OCI-LY7 (cell line): Measurements from ENCODE around the gene HIVEP2. TPM values are rescaled to one million over a fixed set of nuclear protein-coding genes. Genes with fewer than 3 reads are reported as not detected.

ENCODE experiments used
- Bru-seq: library from RNA; stranded (reverse); fragments of 400-500 nt; gene quantifications from one replicate; lab custom pipeline; 2021; lab: Mats Ljungman, UMichigan
- BruChase-seq, 2 experiments: library from RNA; stranded (reverse); fragments of 400-500 nt; gene quantifications; one replicate each; lab custom pipeline; 2021; lab: Mats Ljungman, UMichigan
- BruUV-seq: library from RNA; stranded (reverse); fragments of 400-500 nt; replicated peaks from 2 replicates; lab custom pipeline; 2021; lab: Mats Ljungman, UMichigan
- CTCF ChIA-PET: fragments of 300-600 bp; sonication (Branson Sonifier 250); formaldehyde crosslinking; loops from one replicate; lab custom pipeline; 2022; ENCODE audit warnings: antibody characterized with exemption; ENCODE audit not compliant: unreplicated experiment; lab: Charles Lee
- POLR2A ChIA-PET: fragments of 300-600 bp; sonication (Branson Sonifier 250); formaldehyde crosslinking; loops from one replicate; lab custom pipeline; 2022; ENCODE audit warnings: antibody characterized with exemption; lab: Charles Lee
- DNase-seq: peaks from one replicate; pipeline ENCODE4 v3.0.0-alpha.2; 2015; ENCODE audit warnings: low spot score
- H2AFZ ChIP-seq: fragments of 200-600 bp; sonication (generic), shearing (Covaris generic); 2 replicates; pipeline ENCODE4 v1.6.1; 2014; ENCODE audit warnings: mild to moderate bottlenecking, antibody characterized with exemption, low read length, moderate library complexity
- H3K27ac ChIP-seq: fragments of 200-600 bp; sonication (generic); 2 replicates; pipeline ENCODE4 v1.5.1; 2014; ENCODE audit warnings: mixed run types, low read depth, mild to moderate bottlenecking, moderate library complexity, low read length, inconsistent platforms; ENCODE audit not compliant: poor library complexity, severe bottlenecking
- H3K36me3 ChIP-seq: fragments of 200-600 bp; sonication (generic); 2 replicates; pipeline ENCODE4 v1.6.1; 2014; ENCODE audit warnings: mild to moderate bottlenecking, antibody characterized with exemption, low read length, moderate library complexity, mixed read lengths; ENCODE audit not compliant: insufficient read depth
- H3K4me1 ChIP-seq: fragments of 200-600 bp; sonication (generic); 2 replicates; pipeline ENCODE4 v1.5.1; 2014; ENCODE audit warnings: mild to moderate bottlenecking, low read length; ENCODE audit not compliant: insufficient read depth, poor library complexity, severe bottlenecking
- H3K4me2 ChIP-seq: fragments of 200-600 bp; sonication (generic); 2 replicates; pipeline ENCODE4 v1.6.1; 2014; ENCODE audit warnings: mild to moderate bottlenecking, low read length
- H3K4me3 ChIP-seq: fragments of 200-600 bp; sonication (generic); 2 replicates; pipeline ENCODE4 v1.5.1; 2014; ENCODE audit warnings: mild to moderate bottlenecking, low read depth, low read length; ENCODE audit not compliant: poor library complexity, severe bottlenecking
- H3K79me2 ChIP-seq: fragments of 200-600 bp; sonication (generic); 2 replicates; pipeline ENCODE4 v1.6.1; 2016; ENCODE audit warnings: low read depth, mild to moderate bottlenecking, low read length, moderate library complexity, mixed read lengths; ENCODE audit not compliant: insufficient read depth
- H3K9me2 ChIP-seq: fragments of 200-600 bp; sonication (generic); 2 replicates; pipeline ENCODE4 v1.6.1; 2016; ENCODE audit warnings: mild to moderate bottlenecking, low read length, mixed read lengths; ENCODE audit not compliant: insufficient read depth
- H3K9me3 ChIP-seq: fragments of 200-600 bp; sonication (generic); 2 replicates; pipeline ENCODE4 v1.6.1; 2014; ENCODE audit warnings: mild to moderate bottlenecking, mixed run types, low read length, mixed read lengths
- H4K20me1 ChIP-seq: fragments of 200-600 bp; sonication (generic); 2 replicates; pipeline ENCODE4 v1.6.1; 2014; ENCODE audit warnings: mild to moderate bottlenecking, antibody characterized with exemption, low read length, moderate library complexity, mixed read lengths; ENCODE audit not compliant: insufficient read depth
- CTCF ChIP-seq: fragments of 200-600 bp; sonication (generic); conservative IDR thresholded peaks from 2 replicates; pipeline ENCODE4 v1.5.1; 2014; ENCODE audit warnings: mild to moderate bottlenecking, antibody characterized with exemption, low read length, moderate library complexity, mixed read lengths
- EZH2phosphoT487 ChIP-seq: fragments of 200-600 bp; sonication (generic); IDR thresholded peaks from 2 replicates; pipeline ENCODE4 v1.6.1; 2018; ENCODE audit warnings: low read depth, borderline replicate concordance, mild to moderate bottlenecking, mixed run types, antibody characterized with exemption, low read length, moderate library complexity, mixed read lengths
- intact Hi-C: fragments of 100-400 bp; cut with micrococcal nuclease; formaldehyde crosslinking; loops from one replicate; pipeline ENCODE4 v1.10.0; 2022; ENCODE audit not compliant: unreplicated experiment
- long read RNA-seq: library from polyadenylated mRNA; stranded (forward); transcript quantifications from one replicate; pipeline ENCODE4 v2.0.0, GENCODE V29; 2022
- total RNA-seq, 2 experiments: library from RNA; depleted of rRNA in 1 of 2; stranded (reverse); fragments of >200 nt in 1 of 2; shearing (Covaris generic) in 1 of 2; gene quantifications; 2 replicates each; pipeline ENCODE4 v1.2.3, GENCODE V29; 2014 to 2022

Gene HIVEP2
- 16.9 and 24.6 TPM in 2 replicates for total RNA-seq (2014; rRNA removed; shearing (Covaris generic))
- total RNA-seq (2022): 18.8 and 21.9 TPM in 2 replicates
- percentile 85 among the genes with signal in this experiment for Bru-seq, nascent RNA
- percentile 85 among the genes with signal in this experiment for BruChase-seq, experiment 1, labeled RNA remaining after a 6-hour chase
- percentile 91 among the genes with signal in this experiment for BruChase-seq, experiment 2, labeled RNA remaining after a 2-hour chase
- long read RNA-seq, full-length matches to known transcripts: 1 of 147 reads
- long read RNA-seq, partial matches to known transcripts: 8 of 147 reads
- long read RNA-seq, other reads (novel, unspliced or antisense): 138 of 147 reads

- TF ChIP-seq EZH2phosphoT487 (no peak), CTCF (no peak)
- ChIA-PET POLR2A (interaction anchor here (1.0 kb wide), 1 partner anchor 92 kb away, joined by 4 read pairs; no protein-coding TSS in a partner anchor), CTCF (no interaction called here)
- Histone ChIP-seq H3K9me2 (no peaks in the 10 kb centered on the region), H3K9me3 (no peaks in the 10 kb centered on the region), H3K4me3 (peak within 1 kb of the TSS; percentile 94), H3K36me3 (no peaks in the 10 kb centered on the region), H3K79me2 (peaks cover 42% of the 10 kb centered on the region), H4K20me1 (no peaks in the 10 kb centered on the region), H3K4me2 (peak within 1 kb of the TSS; percentile 97), H3K4me1 (peaks cover 43% of the 10 kb centered on the region), H2AFZ (peak within 1 kb of the TSS; percentile 89), H3K27ac (peak within 1 kb of the TSS; percentile 95)
- intact Hi-C loops: loop anchor here (2.0 to 10.0 kb wide), 4 partner anchors 88 to 900 kb away; partner anchors contain the start of genes ADAT2, LTV1 and PEX3
- no TSS peak for BruUV-seq
- peak; percentile 82 for DNase-seq
These were observed at the start of gene HIVEP2 for GRCh38 chr6:142945049-142945445. HIVEP2 (minus strand) TSS chr6:142945176; CDS start chr6:142774738, 170,438 bp downstream.

- ChIA-PET CTCF (no interaction called here), POLR2A (no interaction called here)
- Histone ChIP-seq H3K4me1 (no peaks in the 10 kb centered on the region), H3K9me3 (no peaks in the 10 kb centered on the region), H3K9me2 (no peaks in the 10 kb centered on the region), H3K4me2 (no peak overlapping the region), H3K4me3 (no peak overlapping the region), H3K36me3 (no peaks in the 10 kb centered on the region), H2AFZ (no peak overlapping the region), H3K27ac (no peak overlapping the region), H4K20me1 (no peaks in the 10 kb centered on the region), H3K79me2 (no peaks in the 10 kb centered on the region)
- intact Hi-C loops: no loop called here
- TF ChIP-seq CTCF (no peak), EZH2phosphoT487 (no peak)
- BruUV-seq: no TSS peak
- DNase-seq: no peak
These were observed 49.0 kb upstream of the HIVEP2 start for GRCh38 chr6:142993977-142994376.

- H3K79me2 ChIP-seq: no peaks in the 10 kb centered on the region
- CTCF ChIA-PET: no interaction called here
- H3K4me2 ChIP-seq: no peak overlapping the region
- no peaks in the 10 kb centered on the region for H3K4me1 ChIP-seq
- no peaks in the 10 kb centered on the region for H3K9me3 ChIP-seq
- no peak overlapping the region for H3K4me3 ChIP-seq
- no peak for TF ChIP-seq CTCF
- TF ChIP-seq EZH2phosphoT487: no peak
- POLR2A ChIA-PET: interaction anchor here (0.8 kb wide), 1 partner anchor 8 kb away, joined by 5 read pairs; no protein-coding TSS in a partner anchor
- H3K36me3 ChIP-seq: no peaks in the 10 kb centered on the region
- H2AFZ ChIP-seq: no peak overlapping the region
- no peaks in the 10 kb centered on the region for H4K20me1 ChIP-seq
- H3K27ac ChIP-seq: no peak overlapping the region
- BruUV-seq: no TSS peak
- DNase-seq: no peak
- intact Hi-C loops: no loop called here
- H3K9me2 ChIP-seq: no peaks in the 10 kb centered on the region
These were observed 42.5 kb upstream of the HIVEP2 start for GRCh38 chr6:142987490-142987889.
